Kasumi-1 (cell line): Measurements from ENCODE around the gene NRL.
"Not testable (repeated sequence)": the region's sequence is repeated elsewhere in the genome, so short reads cannot be mapped to it uniquely, and the experiment has no call there.

Source experiments
- DNase-seq, 2 experiments: peaks; one replicate each; lab custom pipeline; 2025; lab: John Stamatoyannopoulos, UW

NRL gene

DNA sequence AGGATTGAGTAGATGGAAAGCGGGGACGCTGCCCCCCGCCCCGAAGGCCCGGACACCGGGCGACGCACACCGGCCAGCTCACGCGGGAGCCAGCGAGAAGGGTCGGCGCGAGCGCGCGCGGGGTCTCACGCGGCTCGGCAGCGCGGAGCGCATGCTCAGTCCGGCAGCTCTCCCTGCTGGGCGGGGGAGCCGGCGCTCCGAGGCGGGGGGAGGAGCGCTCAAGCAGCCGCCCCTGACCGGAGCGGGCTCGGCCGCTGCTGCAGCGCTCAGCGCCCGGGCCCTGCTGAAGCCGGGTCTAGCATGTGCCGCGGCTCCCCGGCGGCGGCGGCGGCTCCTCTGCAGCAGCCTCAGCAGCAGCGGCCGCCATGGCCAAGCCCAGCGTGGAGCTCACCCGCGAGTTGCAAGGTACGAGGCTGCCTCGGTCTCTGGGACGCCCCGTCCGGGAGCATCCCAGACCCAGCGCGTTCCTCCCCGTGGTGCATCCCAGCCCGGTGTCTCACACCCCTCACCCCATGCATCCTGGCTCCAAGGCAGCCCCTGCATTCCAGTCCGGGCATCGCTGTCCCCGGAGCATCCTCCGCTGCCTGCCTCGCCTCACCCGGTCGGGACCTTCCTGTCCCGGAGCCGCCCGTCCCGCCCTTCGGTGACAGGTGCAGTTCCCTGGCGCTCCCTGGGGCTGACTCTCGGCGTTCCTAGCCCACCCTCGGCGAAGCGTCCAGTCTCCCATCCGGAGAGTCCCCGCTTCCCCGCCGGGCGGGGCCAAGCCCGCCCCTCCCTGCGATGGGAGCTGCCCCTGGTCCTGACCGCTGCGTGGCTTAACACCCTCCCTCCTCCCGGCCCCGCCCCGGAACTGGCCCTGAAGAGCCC, 62.7 kb downstream of the NRL start, which contains the start of gene CARMIL3:
Gene CARMIL3, plus strand, starts transcription at position 221 of the 867 bp plus-strand sequence. Its CDS starts 145 bp downstream, at position 366.
- peak; percentile 32 to 34 for DNase-seq

DNA sequence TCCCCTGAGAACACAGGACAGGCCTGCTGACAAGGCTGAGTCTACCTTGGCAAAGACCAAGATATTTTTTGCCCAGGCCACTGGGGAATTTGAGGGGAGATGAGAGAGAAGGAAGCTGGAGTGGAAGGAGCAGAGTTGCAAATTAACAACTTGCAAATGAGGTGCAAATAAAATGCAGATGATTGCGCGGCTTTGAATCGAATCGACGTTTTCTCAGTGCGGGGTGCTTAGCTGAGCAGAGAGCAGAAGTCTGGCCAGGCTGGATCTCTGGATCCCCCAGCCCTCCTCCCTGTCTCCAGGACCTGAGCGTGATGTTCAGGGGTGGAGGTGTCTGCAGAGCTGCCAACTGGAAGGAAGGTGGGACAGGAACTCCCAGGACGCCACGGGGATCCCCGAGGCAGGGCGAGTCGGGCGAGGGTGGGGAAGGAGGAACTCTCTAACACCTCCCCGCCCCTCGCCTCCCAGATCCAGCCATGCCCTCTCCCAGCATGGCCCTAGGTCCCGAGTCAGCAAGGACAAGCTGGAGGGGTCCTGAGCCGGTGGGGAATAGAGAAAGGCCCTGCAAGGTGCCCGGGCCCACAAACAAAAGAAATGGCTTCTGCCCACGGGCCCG, 63.5 kb downstream of the NRL start:
- DNase-seq, result no peak

DNA sequence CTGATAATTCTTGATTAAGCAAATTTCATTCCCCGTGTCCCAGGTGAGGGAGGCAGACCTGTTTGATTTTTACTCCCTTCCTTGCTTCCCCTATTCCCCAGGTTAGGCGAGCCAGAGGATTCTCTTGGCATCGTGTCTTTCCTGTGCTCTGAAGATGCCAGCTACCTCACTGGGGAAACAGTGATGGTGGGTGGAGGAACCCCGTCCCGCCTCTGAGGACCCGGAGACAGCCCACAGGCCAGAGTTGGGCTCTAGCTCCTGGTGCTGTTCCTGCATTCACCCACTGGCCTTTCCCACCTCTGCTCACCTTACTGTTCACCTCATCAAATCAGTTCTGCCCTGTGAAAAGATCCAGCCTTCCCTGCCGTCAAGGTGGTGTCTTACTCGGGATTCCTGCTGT, 64.0 kb downstream of the NRL start:
- DNase-seq, result not testable (repeated sequence)

DNA sequence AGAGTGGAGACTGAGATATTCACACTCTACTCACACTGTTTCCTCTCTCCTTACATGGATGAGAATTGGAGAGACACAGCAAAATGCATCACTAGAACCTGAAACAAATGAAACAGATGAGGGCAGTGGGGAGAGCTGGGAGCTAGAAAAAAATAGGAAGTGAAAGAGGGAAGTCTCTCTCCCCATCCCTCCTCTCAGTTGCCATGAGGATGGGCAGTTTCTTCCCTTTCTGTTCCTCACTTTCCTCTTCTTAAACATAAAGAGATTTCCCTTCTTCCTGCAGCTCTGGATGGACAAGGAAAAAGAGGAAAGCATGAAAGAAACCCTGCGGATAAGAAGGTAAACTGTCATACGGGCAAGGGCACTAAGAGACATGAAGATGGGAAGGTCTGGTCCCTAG, 65.7 kb downstream of the NRL start:
- peak; percentile 14 to 34 for DNase-seq

DNA sequence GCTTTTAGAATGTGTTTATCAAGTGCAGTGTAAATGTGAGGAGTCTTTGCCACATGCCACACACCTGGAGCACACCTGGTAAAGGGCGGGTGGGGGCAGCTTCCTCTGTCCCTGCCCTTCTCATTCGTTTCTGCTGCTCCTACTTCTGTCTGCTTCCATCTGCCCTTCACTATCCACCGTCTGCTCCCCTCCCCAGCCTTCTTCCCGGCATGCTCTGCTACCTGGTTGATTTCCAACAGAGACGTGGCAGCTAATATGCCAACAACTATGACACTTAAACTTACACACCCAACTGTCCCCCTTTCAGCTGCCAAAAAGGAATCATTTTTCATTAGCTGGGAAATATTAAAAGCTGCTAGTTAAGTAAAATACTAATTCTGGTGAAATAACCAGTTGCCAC, 72.0 kb downstream of the NRL start:
- no peak for DNase-seq

DNA sequence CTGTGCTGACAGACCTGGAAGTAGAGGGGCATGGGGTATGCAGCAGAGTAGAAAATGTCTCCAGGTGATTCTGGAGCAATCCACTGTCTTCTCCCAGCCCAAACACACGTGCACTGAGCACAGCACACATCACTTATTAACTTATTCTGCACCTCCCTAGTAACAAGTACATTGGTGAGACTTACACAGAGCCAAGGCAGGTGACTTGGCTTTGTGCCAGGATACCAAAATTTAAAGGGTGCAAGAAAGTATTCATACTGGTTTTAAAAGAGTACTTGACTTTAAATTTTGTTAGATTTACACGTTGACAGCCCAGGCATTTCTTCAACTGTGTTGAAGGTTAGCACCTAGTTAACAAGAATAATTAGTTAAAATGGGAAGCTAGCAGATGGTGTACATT, 74.1 kb downstream of the NRL start:
- DNase-seq, result no peak

DNA sequence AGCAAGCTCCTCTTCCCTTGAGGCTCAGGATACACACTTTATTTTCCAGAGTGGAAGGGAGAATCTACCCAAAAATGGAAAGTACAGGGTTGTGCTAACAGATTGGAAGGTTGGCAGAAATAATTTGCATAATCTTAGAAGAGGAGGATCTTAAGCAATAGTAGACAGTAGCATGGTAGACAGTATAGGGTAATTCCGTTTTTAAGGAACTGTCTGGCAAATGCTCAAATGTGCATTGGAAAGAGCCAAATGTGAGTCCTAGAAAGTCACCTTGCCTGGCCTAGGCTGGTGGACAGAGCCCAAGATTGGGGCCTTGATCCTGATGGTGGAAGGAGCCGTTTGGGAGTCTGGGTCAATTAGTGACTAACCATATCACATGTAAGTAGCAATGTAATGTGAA, 76.1 kb downstream of the NRL start:
- DNase-seq, result no peak

DNA sequence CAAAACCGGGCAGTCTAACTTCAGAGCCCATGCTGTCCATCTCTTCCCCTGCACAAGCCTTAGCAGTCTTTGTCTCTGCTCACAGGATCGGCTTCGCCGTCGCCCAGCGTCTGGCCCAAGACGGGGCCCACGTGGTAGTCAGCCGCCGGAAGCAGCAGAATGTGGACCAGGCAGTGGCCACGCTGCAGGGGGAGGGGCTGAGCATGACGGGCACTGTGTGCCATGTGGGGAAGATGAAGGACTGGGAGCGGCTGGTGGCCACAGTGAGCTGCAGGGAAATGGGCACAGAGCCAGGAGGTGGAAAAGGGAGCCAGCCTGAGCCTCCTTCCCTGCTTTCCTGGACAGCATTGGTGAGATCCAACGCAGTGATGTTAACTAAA, 77.1 kb downstream of the NRL start:
- no peak for DNase-seq

DNA sequence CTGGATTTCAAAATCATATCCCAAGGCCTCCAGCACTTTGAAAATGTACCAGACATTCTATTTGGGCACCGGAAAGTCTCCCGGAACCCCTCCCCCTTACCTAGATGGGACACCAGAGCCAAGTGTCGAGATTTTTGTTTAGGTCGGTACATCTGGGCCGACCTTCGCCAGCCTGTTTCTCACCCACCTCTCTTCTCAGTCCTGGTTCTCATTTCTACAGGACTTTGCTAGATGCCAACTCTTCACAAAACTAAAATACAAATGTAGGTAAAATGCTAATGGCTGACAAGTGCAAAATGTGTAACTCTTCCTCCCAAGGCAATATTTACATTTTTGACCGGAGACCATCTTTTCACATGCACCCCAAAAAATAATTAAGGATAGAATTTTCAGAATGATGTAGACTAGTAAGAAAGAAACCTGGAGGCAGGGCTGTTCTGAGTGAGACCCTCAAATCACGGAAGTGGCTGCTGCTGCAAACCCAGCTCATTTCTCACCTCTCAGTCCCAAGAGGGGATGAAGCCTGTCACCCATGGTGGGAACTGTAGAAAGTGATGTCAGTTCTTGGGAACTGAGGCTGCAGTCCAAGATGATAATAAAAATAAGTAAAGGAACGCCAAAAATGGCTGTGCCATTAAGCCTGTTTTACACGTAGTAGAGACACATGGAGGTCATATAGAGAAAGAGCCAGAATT, 77.6 kb downstream of the NRL start:
- not testable (repeated sequence) for DNase-seq

DNA sequence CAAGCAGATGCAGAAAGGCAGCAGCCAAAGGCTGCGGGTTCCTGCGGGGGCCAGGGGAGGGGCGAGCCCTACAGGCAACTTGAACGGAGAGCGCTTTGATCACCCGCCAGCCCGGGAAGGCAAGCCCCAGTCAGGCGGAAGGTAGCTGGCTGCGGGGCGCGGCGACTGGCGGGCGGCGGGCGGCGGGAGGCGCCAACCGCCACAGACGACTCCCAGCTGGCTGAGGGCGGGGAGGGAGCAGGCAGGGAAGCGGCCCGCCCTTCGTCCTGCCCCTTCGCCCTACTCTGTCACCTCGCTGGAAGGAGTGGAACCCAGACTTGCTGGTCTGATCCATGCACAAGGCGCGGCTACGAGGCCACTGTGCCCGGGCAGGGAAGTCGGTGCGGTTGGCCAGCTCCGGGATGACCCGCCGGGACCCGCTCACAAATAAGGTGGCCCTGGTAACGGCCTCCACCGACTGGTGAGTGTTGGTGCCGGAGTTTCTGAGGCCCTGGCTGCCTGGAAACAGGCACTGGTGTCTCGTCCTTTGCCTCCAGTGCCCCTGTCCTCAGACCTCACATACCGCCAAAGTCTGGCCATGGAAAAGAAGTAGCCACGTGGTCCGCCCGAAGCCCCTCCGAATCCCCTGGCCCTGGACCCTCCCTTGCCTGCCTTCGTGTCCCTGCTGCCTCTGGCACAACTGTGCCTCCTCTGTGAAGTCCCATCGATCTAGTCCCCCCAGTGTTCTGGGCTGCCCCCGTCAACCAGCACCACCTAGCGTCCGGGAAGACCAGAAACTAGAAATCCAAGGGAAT, 78.4 kb downstream of the NRL start:
- peak; percentile 85 for DNase-seq

DNA sequence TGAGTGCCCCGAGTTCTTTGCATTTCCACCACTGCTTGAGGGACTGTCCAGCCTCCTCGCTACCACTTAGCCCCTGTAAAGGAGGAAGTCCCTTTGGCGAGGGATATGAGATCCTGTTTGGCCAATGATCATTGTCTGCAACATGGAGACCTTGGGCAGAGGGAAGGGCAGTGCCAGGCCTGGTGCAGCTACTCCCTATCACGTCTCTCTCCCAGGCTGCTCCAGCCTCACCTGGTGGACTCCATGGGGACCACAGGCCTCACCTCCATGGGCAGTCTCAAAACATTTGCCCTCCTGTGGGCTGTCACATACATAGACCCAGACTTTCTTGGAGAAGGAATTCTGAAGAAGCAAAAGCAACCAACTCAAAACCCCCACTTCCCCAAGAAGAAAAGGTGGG, 79.0 kb downstream of the NRL start:
- DNase-seq, result not testable (repeated sequence)

DNA sequence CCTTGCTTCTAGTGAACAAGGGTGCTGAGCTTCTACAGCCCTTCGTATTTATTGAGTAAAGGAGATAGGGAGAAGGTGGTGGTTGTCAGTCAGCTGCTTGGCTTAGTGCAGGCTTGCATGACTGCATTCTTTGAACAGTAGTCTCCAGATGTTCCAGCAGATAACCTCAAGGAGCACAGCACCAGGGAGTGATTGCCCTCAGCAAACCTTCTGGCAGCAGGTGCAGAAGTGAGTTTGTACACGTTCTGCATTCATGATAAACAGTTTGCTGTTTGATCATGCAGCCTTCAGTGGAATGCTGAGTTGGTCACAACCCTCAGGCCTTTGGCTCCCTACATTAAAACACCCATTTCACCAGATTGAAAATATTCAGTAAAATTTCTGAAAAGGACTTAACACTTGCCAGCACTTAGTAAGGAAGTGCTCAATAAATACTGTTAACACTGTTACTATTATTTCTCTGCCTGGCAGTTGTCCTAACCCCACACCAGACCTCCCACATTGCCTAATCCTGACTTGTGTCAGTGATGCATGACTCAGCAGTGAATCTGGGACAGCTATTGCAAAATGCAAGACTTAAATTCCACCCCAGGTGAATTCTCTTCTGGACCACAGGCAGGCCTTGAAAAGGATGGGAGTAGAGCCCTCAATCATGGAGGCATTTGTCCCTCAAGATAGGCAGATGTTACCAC, 81.9 kb downstream of the NRL start:
- DNase-seq, result peak; percentile 51 to 56

DNA sequence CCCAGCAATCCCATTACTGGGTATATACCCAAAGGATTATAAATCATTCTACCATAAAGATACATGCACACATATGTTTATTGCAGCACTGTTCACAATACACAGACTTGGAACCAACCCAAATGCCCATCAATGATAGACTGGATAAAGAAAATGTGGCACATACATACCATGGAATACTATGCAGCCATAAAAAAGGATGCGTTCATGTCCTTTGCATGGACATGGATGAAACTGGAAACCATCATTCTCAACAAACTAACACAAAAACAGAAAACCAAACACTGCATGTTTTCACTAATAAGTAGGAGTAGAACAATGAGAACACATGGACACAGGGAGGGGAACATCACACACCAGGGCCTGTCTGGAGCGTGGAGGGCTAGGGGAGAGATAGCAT, 83.4 kb downstream of the NRL start:
- not testable (repeated sequence) for DNase-seq

DNA sequence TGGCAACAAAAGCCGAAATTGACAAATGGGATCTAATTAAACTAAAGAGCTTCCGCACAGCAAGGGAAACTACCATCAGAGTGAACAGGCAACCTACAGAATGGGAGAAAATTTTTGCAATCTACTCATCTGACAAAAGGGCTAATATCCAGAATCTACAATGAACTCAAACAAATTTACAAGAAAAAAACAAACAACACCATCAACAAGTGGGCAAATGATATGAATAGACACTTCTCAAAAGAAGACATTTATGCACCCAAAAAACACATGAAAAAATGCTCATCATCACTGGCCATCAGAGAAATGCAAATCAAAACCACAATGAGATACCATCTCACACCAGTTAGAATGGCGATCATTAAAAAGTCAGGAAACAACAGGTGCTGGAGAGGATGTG, 85.1 kb downstream of the NRL start:
- not testable (repeated sequence) for DNase-seq
